Sigmoid colon (tissue), 4 donors: ENCODE data around the gene P3H2.

Experiments
- CTCF ChIP-seq, 4 experiments: fragments of 450-650 bp in 3 of 4; fragments of 200-600 bp in 1 of 4; IDR thresholded peaks; one replicate each; pipeline ENCODE4 v1.5.1; 2016 to 2019; ENCODE audit warnings: antibody characterized with exemption in 4 of 4, mild to moderate bottlenecking in 3 of 4, moderate library complexity in 2 of 4
- EP300 ChIP-seq, 4 donors: sonication (generic); formaldehyde crosslinking; IDR thresholded peaks; one replicate each; pipeline ENCODE4 v1.6.1; 2017; ENCODE audit warnings: antibody characterized with exemption in 4 of 4
- POLR2AphosphoS5 ChIP-seq, 4 donors: sonication (generic); formaldehyde crosslinking; IDR thresholded peaks; one replicate each; pipeline ENCODE4 v1.6.1; 2017; ENCODE audit warnings: antibody characterized with exemption in 4 of 4

GRCh38 chr3:190125436-190126068 is 4.9 kb upstream of the P3H2 start:
- TF ChIP-seq CTCF (IDR thresholded peaks at IDR 0.05) (no peak), EP300 (IDR thresholded peaks at IDR 0.05) (no peak), POLR2AphosphoS5 (IDR thresholded peaks at IDR 0.05) (no peak)
